Endodermal cell (in vitro differentiated cells): Measurements from ENCODE around the gene PLD5. TPM values are rescaled to one million over a fixed set of nuclear protein-coding genes. Genes with fewer than 3 reads are reported as not detected.

ENCODE experiments used
- DNase-seq: peaks from one replicate; pipeline ENCODE4 v3.0.0-alpha.2; 2017
- H3K27ac ChIP-seq: 2 replicates; pipeline ENCODE4 v1.5.1; 2013; ENCODE audit warnings: mild to moderate bottlenecking, low read depth, low read length, moderate library complexity
- H3K27me3 ChIP-seq: 2 replicates; pipeline ENCODE4 v1.6.1; 2013; ENCODE audit warnings: mild to moderate bottlenecking, low read length, moderate library complexity; ENCODE audit not compliant: insufficient read depth, control insufficient read depth, poor library complexity, severe bottlenecking
- H3K36me3 ChIP-seq: 2 replicates; pipeline ENCODE4 v1.7.0; 2013; ENCODE audit warnings: mild to moderate bottlenecking, low read length, moderate library complexity; ENCODE audit not compliant: control insufficient read depth, insufficient read depth
- H3K4me1 ChIP-seq: one replicate; pipeline ENCODE4 v1.7.0; 2013; ENCODE audit warnings: low read length; ENCODE audit not compliant: control insufficient read depth, insufficient read depth
- H3K4me3 ChIP-seq: 2 replicates; pipeline ENCODE4 v1.5.1; 2013; ENCODE audit warnings: mild to moderate bottlenecking, low read length, moderate library complexity
- H3K9ac ChIP-seq: 2 replicates; pipeline ENCODE4 v1.6.1; 2013; ENCODE audit warnings: mild to moderate bottlenecking, low read length, moderate library complexity; ENCODE audit not compliant: poor library complexity, severe bottlenecking; ENCODE audit errors: extremely low read depth
- H3K9me3 ChIP-seq: 2 replicates; pipeline ENCODE4 v1.6.1; 2013; ENCODE audit warnings: mild to moderate bottlenecking, low read length, moderate library complexity; ENCODE audit not compliant: control insufficient read depth
- H3K27ac Mint-ChIP-seq: 2 replicates; pipeline ENCODE4 v1.8.0; 2020; ENCODE audit warnings: mixed read lengths
- H3K27me3 Mint-ChIP-seq: 2 replicates; pipeline ENCODE4 v1.8.0; 2021; ENCODE audit warnings: mild to moderate bottlenecking, mixed read lengths; ENCODE audit not compliant: insufficient read depth
- H3K36me3 Mint-ChIP-seq: 2 replicates; pipeline ENCODE4 v1.8.0; 2020; ENCODE audit warnings: low read depth, mixed read lengths
- H3K4me1 Mint-ChIP-seq: 2 replicates; pipeline ENCODE4 v1.8.0; 2020; ENCODE audit warnings: mixed read lengths
- H3K4me3 Mint-ChIP-seq: 2 replicates; pipeline ENCODE4 v1.8.0; 2020; ENCODE audit warnings: mild to moderate bottlenecking, moderate library complexity, mixed read lengths
- H3K9me3 Mint-ChIP-seq: 2 replicates; pipeline ENCODE4 v1.8.0; 2020; ENCODE audit warnings: mild to moderate bottlenecking, mixed read lengths
- CTCF ChIP-seq: fragments of 200-600 bp; sonication (generic); conservative IDR thresholded peaks from 2 replicates; pipeline ENCODE4 v1.5.0; 2021; ENCODE audit warnings: antibody characterized with exemption, mild to moderate bottlenecking
- WGBS, 2 experiments: methylation state at CpG; one replicate each; pipeline versions ENCODE4 v1.1.5 to v1.1.7; 2013; ENCODE audit warnings: missing lambda C conversion rate in 2 of 2, mixed read lengths in 1 of 2; ENCODE audit not compliant: insufficient coverage in 1 of 2, insufficient read length in 1 of 2; 5-methylcytosine and 5-hydroxymethylcytosine counted together
- total RNA-seq, 2 donors: library from RNA; stranded (reverse); fragmentation: NEBNext Ultra II Directional in 1 of 2; extraction: Animal tissue kit (Norgen Biotek cat#: 25700) in 1 of 2; gene quantifications; 2 replicates in 1 of 2; 3 replicates in 1 of 2; pipeline ENCODE4 v1.2.1, GENCODE V29; 2021

Gene PLD5
- total RNA-seq, 2 donors from 2014 or later, result 0.66 to 2.7 TPM

GRCh38 chr1:242089911-242090310 is 434.6 kb downstream of the PLD5 start:
- H3K9me3 ChIP-seq, result no peaks in the 10 kb centered on the region
- no peak overlapping the region for H3K9ac ChIP-seq
- H3K4me1 ChIP-seq, result peaks cover 6% of the 10 kb centered on the region
- no peak for TF ChIP-seq CTCF
- no peaks in the 10 kb centered on the region for H3K27me3 ChIP-seq
- H3K9me3 Mint-ChIP-seq, result no peaks in the 10 kb centered on the region
- WGBS, 2 experiments, result 87% methylated on average over 5 of the region's 5 CpGs; no CpG with 5 or more reads in 1 of the 2 experiments
- no peaks in the 10 kb centered on the region for H3K27me3 Mint-ChIP-seq
- no peaks in the 10 kb centered on the region for H3K36me3 Mint-ChIP-seq
- no peak for DNase-seq
- H3K36me3 ChIP-seq, result no peaks in the 10 kb centered on the region
- H3K4me3 Mint-ChIP-seq, result peak overlapping the region; percentile 30
- no peak overlapping the region for H3K4me3 ChIP-seq
- H3K27ac ChIP-seq, result no peak overlapping the region
- peaks cover 43% of the 10 kb centered on the region for H3K4me1 Mint-ChIP-seq
- H3K27ac Mint-ChIP-seq, result no peak overlapping the region

- H3K36me3 ChIP-seq, result no peaks in the 10 kb centered on the region
- no peaks in the 10 kb centered on the region for H3K27me3 ChIP-seq
- no peak overlapping the region for H3K4me3 ChIP-seq
- H3K4me1 ChIP-seq, result peaks cover 6% of the 10 kb centered on the region
- Mint-ChIP-seq H3K27me3 (no peaks in the 10 kb centered on the region), H3K36me3 (no peaks in the 10 kb centered on the region), H3K4me1 (peaks cover 43% of the 10 kb centered on the region), H3K27ac (no peak overlapping the region), H3K9me3 (no peaks in the 10 kb centered on the region), H3K4me3 (no peak overlapping the region)
- no peak for TF ChIP-seq CTCF
- H3K27ac ChIP-seq, result no peak overlapping the region
- DNase-seq, result no peak
- no peaks in the 10 kb centered on the region for H3K9me3 ChIP-seq
- WGBS, 2 experiments, result 86% methylated on average over 2 of the region's 2 CpGs; no CpG with 5 or more reads in 1 of the 2 experiments
- no peak overlapping the region for H3K9ac ChIP-seq
These were observed 435.6 kb downstream of the PLD5 start for GRCh38 chr1:242088875-242089274.

- Histone ChIP-seq H3K9me3 (no peaks in the 10 kb centered on the region), H3K9ac (no peak overlapping the region), H3K4me3 (no peak overlapping the region), H3K27me3 (no peaks in the 10 kb centered on the region), H3K36me3 (no peaks in the 10 kb centered on the region), H3K4me1 (peaks cover 6% of the 10 kb centered on the region), H3K27ac (no peak overlapping the region)
- no peak overlapping the region for H3K4me3 Mint-ChIP-seq
- no peak for TF ChIP-seq CTCF
- H3K9me3 Mint-ChIP-seq, result no peaks in the 10 kb centered on the region
- H3K27ac Mint-ChIP-seq, result no peak overlapping the region
- peaks cover 33% of the 10 kb centered on the region for H3K4me1 Mint-ChIP-seq
- DNase-seq, result no peak
- WGBS, 2 experiments, result 90 to 100% methylated on average over 1 of the region's 1 CpG
- no peaks in the 10 kb centered on the region for H3K27me3 Mint-ChIP-seq
- H3K36me3 Mint-ChIP-seq, result no peaks in the 10 kb centered on the region
These were observed 437.8 kb downstream of the PLD5 start for GRCh38 chr1:242086706-242087105.
